HL-60 (cell line): Measurements from ENCODE around the gene TBC1D9B.

Source experiments
- CTCF ChIP-seq: IDR thresholded peaks from one replicate; pipeline ENCODE4 v1.5.1; 2011; ENCODE audit warnings: low read length, control low read depth, inconsistent platforms; ENCODE audit not compliant: insufficient read depth
- POLR2AphosphoS5 ChIP-seq: IDR thresholded peaks from 2 replicates; pipeline ENCODE4 v1.6.1; 2012; ENCODE audit warnings: low read depth

GRCh38 chr5:179828756-179829421, 78.8 kb downstream of the TBC1D9B start:
- no peak for TF ChIP-seq CTCF
- no peak; the same call in 1 of the 2 replicates for TF ChIP-seq POLR2AphosphoS5
